CD4-positive, alpha-beta T cell treated with Interleukin-1 beta for 1 hour (primary cell): ENCODE data around the gene HNRNPM.
A peak's percentile ranks its signal among the peaks of the same experiment; 100 is the strongest.

Source experiments
- DNase-seq, 2 donors: peaks; one replicate each; pipeline ENCODE4 v3.0.0-alpha.2; 2020 to 2022

HNRNPM gene

DNA sequence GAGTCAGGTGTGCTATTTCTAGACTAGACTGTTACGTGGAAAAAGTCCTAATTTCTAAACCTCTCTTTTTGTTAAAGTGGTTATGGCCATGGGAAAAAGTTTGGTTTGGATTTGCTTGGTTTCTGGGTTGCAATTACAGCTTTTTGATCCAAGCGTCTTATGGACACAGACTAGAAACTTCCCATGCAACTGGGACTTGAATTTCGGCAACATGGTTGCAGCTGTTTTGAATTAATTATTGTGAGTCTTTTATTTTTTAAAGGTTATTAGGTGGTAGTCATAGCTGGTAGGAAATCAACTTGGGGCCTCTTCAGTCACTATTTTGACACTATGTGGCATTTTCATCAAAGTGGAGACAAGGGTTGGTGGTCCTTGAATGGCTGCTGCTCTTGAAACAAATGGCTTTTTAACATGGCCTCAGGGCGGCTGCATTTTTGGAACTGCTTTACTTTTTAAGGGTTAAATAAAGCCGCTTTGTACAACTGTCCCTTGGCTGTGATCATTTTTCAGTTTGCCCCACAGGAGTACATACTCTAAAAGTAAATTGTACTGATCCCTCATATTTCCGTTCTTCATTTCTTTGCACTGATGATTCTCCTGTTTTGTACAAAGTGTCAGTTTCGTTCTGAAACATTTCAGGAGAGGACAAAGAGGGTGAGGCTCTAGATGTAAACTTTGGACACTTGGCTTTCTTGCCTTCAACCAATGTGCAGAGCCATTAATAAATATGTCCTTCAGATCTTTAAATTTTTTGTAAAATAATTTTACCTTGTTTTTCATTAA lies 15.9 kb downstream of the HNRNPM start:
- DNase-seq: no peak

- DNase-seq: no peak
Observed at GRCh38 chr19:8461376-8461775, 16.6 kb downstream of the HNRNPM start.

DNA sequence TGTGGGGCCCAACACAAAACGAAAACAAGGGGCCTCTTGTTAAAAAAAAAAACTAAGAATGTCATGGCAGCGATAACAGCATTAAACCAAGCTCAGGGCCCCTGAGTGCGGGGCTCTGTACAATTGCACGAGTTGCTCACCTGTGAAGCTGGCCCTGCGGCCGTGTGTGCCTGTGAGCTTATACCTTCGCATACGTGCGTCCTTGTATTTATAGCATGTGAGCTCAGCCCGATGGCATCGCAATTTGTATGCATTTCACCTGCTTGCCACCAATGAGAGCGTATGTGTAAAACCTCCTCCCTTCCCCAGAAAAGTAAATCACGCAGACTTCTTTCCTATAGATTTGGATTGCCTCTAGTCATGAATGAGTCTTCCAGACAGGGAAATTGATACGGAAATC lies 17.1 kb downstream of the HNRNPM start:
- no peak for DNase-seq

DNA sequence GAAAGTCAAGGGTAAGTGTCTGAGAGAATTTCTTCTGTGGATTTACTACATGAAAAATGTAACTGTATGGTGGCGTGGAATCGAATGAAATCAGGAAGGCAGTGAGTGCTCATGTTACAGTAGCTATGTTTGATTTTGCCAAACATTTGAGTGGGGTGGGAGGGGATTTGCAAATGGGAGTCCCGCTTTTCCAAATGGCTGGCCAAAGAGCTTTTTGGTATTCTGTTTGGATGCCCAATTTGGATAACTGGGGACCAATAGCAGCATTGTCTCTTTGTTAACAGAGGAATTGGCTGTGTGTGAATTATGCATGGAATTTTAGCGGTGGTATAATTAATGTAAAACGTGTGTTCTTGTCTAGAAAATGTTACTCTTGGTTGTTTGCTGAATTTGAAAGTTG lies 17.8 kb downstream of the HNRNPM start:
- no peak for DNase-seq

- DNase-seq: no peak
Observed at GRCh38 chr19:8463365-8463764, 18.6 kb downstream of the HNRNPM start.

DNA sequence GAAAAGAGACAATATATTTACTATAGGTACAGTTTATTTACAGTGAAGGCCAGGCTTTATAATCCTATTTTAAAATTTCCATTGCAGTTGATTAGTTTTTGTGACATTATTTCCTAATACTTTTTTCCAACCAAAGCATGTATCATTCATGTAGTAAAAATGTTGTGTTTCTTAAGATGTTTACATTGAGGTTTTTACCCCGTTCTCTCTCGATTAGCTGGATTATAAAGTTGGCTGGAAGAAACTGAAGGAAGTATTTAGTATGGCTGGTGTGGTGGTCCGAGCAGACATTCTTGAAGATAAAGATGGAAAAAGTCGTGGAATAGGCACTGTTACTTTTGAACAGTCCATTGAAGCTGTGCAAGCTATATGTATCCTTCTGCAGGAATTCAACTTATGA lies 21.2 kb downstream of the HNRNPM start:
- no peak for DNase-seq

DNA sequence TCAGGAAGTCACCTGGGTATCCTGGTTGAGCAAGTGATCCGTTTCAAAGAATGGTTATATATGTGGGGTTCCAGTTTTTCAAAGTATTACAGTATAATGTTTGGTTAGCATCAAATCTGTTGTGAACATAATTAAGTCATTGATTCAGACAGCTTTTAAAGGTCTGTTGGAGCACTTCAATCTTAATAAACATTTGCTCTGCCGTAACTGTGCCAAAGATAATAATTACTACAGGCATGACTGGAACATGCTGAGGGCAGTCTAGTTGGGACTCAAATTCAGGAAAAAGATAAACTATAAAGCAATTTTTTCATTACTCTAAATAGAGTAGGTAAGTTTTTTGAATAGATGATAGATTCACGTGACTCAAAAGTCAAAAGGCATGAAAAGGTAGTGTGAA lies 23.3 kb downstream of the HNRNPM start:
- DNase-seq: no peak

GRCh38 chr19:8468761-8469373 lies 24.1 kb downstream of the HNRNPM start:
- DNase-seq: no peak

- DNase-seq: no peak
Observed at GRCh38 chr19:8469613-8470368, 25.0 kb downstream of the HNRNPM start.

GRCh38 chr19:8473648-8474476 lies 29.1 kb downstream of the HNRNPM start:
- DNase-seq: no peak

DNA sequence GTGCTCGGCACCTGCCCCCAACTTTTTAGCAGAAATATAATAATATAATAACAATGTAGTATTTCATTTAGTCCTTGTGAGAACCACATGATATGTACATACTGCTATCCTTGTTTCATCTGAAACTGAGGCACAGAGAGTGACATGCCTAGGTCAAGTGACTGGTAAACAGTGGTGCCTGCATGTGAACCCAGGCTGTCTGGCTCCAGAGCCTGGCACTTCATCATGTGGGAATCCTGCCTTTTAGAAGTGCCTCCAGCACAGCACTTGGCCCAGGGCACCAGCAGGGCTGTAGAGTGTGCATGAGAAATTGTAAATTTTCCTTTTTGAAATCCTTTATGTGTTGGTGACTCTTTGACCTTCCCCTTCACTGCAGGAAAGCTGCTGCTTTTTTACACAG lies 30.2 kb downstream of the HNRNPM start:
- no peak for DNase-seq

GRCh38 chr19:8476524-8476923 lies 31.7 kb downstream of the HNRNPM start:
- no peak for DNase-seq

GRCh38 chr19:8477889-8478288 lies 33.1 kb downstream of the HNRNPM start:
- no peak for DNase-seq

GRCh38 chr19:8478598-8478997 lies 33.8 kb downstream of the HNRNPM start:
- DNase-seq: no peak

DNA sequence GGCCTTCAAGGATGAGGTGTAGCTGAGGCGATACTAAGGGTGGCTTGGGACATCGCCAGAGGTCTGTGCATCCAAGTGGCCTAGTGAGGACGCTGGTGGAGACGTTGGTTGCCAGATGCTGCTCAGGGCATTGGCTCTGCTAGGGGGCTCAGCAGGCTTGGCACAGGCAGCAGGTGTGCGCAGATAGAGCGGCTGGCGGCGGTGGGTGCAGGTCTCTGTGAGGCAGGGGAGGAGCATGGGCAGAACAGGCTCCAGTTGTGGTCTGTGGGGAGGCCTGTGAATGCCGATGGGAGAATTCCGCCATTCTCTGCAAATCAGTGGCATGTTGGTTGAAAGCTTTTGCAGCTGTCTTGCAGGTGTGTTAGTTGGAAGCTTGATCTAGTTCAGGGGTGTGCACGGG lies 36.4 kb downstream of the HNRNPM start:
- DNase-seq: no peak

DNA sequence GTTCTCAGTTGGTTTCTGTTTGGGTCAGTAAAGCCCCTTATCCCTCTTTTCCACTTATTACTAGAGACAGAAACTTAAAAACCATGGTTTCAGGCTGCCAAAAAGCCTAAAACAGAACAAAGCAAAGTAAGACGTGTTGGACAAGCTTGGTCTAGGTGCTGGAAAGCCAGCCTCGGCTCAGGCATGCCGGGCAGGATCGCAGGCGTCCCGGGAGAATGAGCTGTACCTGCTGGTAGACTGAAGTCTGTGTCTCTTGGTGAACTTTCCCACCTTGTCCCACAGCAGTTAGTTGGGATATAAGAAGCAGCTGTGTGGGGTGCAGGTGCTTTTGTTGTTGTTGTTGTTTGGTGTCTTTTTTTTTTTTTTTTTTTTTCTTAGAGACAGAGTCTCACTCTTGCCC lies 36.8 kb downstream of the HNRNPM start:
- DNase-seq: no peak

DNA sequence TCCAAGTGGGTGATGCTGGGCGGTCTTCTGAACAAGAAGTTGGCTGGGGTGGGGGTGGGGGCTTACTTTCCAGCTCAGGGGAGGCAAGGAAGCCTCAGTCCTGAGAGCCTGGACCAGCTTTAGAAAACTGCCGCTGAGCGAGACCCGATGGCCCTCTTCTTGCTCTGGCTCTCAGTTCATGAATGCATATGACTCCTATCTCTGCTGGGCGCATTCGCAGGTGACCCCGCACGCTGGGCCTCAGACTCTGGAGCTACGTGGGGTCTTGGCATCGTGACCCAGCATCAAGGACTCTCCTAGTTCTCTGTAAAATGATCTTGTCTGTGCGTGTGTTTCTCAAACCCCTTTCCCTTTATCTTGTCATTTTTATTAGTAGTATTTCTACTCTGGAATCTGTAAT lies 37.9 kb downstream of the HNRNPM start:
- no peak for DNase-seq

- DNase-seq: no peak
Observed at GRCh38 chr19:8483165-8483564, 38.4 kb downstream of the HNRNPM start.

GRCh38 chr19:8484331-8484894 lies 39.6 kb downstream of the HNRNPM start:
- peak in 1 of 2 donors; percentile 68 for DNase-seq

DNA sequence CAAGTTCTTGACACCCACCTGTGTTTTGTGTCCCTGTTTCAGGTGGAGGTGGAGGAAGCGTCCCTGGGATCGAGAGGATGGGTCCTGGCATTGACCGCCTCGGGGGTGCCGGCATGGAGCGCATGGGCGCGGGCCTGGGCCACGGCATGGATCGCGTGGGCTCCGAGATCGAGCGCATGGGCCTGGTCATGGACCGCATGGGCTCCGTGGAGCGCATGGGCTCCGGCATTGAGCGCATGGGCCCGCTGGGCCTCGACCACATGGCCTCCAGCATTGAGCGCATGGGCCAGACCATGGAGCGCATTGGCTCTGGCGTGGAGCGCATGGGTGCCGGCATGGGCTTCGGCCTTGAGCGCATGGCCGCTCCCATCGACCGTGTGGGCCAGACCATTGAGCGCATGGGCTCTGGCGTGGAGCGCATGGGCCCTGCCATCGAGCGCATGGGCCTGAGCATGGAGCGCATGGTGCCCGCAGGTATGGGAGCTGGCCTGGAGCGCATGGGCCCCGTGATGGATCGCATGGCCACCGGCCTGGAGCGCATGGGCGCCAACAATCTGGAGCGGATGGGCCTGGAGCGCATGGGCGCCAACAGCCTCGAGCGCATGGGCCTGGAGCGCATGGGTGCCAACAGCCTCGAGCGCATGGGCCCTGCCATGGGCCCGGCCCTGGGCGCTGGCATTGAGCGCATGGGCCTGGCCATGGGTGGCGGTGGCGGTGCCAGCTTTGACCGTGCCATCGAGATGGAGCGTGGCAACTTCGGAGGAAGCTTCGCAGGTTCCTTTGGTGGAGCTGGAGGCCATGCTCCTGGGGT lies 41.0 kb downstream of the HNRNPM start:
- DNase-seq: no peak

DNA sequence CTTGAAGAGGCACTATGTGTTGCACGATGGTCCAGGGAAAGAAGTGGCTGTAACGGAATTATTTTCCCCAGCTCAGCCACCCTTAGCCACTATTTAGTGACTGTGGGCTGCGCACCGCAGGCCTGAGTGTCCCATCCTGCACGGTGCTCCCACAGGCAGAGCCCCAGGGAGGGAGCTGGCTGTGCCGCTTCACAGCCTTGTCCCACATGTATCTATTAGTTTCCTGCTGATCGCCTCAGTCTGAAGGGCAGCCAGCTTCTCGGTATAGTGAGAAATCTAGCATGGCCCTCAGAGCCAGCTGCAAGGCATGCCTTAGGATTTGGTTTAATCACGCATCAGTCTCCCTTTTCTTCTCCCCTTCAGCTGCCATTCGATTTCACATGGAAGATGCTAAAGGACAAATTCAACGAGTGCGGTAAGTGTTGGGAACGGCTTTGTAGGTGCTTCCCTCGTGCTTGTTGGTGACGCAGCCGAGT lies 41.9 kb downstream of the HNRNPM start:
- no peak for DNase-seq
